SK-N-SH (cell line): ENCODE data around the gene NMT2. TPM values are rescaled to one million over a fixed set of nuclear protein-coding genes. Genes with fewer than 3 reads are reported as not detected.
A peak's percentile ranks its signal among the peaks of the same experiment; 100 is the strongest.

Experiments used
- CTCF ChIA-PET: fragments of 300-600, 350-600 bp; formaldehyde crosslinking; extraction: SDS; loops from one replicate; lab custom pipeline; 2021; lab: Yijun Ruan, JAX
- POLR2A ChIA-PET: fragments of 350-600 bp; sonication (Branson Sonifier 250); formaldehyde crosslinking; extraction: SDS; loops from one replicate; lab custom pipeline; 2020; ENCODE audit warnings: antibody characterized with exemption, inconsistent platforms; lab: Yijun Ruan, JAX
- DNase-seq: peaks from one replicate; pipeline ENCODE4 v3.0.0; 2012
- H2AFZ ChIP-seq: fragments of 200-600 bp; sonication (generic); 2 replicates; pipeline ENCODE4 v1.8.1; 2016; ENCODE audit warnings: antibody characterized with exemption, mild to moderate bottlenecking, low read depth
- H3F3A ChIP-seq: fragments of 200-600 bp; sonication (generic); replicated peaks from 2 replicates; pipeline ENCODE3; 2016; ENCODE audit warnings: antibody characterized with exemption, mild to moderate bottlenecking; ENCODE audit not compliant: insufficient read depth
- H3K27ac ChIP-seq, 2 experiments: fragments of 200-500 bp in 1 of 2; fragments of 200-600 bp in 1 of 2; sonication (Bioruptor generic) in 1 of 2; sonication (generic), shearing (Covaris generic) in 1 of 2; 2 replicates each; pipeline versions ENCODE4 v1.5.1 to v1.6.1; 2014 to 2016; ENCODE audit warnings: low read depth in 2 of 2, inconsistent platforms in 1 of 2, low read length in 1 of 2, mild to moderate bottlenecking in 1 of 2, mixed read lengths in 1 of 2
- H3K27me3 ChIP-seq: fragments of 200-600 bp; sonication (generic), shearing (Covaris generic); 2 replicates; pipeline ENCODE4 v1.6.1; 2016; ENCODE audit warnings: mixed run types; ENCODE audit not compliant: insufficient read depth
- H3K36me3 ChIP-seq, 2 experiments: fragments of 200-500 bp in 1 of 2; fragments of 200-600 bp in 1 of 2; sonication (Bioruptor generic) in 1 of 2; sonication (generic) in 1 of 2; replicated peaks in 1 of 2; 2 replicates each; pipeline versions ENCODE3 to v1.5.1; 2014 to 2016; ENCODE audit warnings: low read length in 1 of 2, mild to moderate bottlenecking in 1 of 2; ENCODE audit not compliant: insufficient read depth in 2 of 2, control insufficient read depth in 1 of 2
- H3K4me1 ChIP-seq, 2 experiments: fragments of 200-500 bp in 1 of 2; fragments of 200-600 bp in 1 of 2; sonication (Bioruptor generic) in 1 of 2; sonication (generic), shearing (Covaris generic) in 1 of 2; 2 replicates each; pipeline versions ENCODE4 v1.5.1 to v1.6.1; 2014 to 2016; ENCODE audit warnings: low read depth in 1 of 2, low read length in 1 of 2, mixed run types in 1 of 2; ENCODE audit not compliant: insufficient read depth in 2 of 2, control insufficient read depth in 1 of 2
- H3K4me2 ChIP-seq: fragments of 200-600 bp; sonication (generic), shearing (Covaris generic); 2 replicates; pipeline ENCODE4 v1.6.1; 2017; ENCODE audit warnings: mixed run types
- H3K4me3 ChIP-seq, 2 experiments: fragments of 200-500 bp in 1 of 2; fragments of 200-600 bp in 1 of 2; sonication (Bioruptor generic) in 1 of 2; sonication (generic), shearing (Covaris generic) in 1 of 2; 2 replicates each; pipeline versions ENCODE4 v1.5.1 to v1.8.1; 2014 to 2016; ENCODE audit warnings: low read depth in 2 of 2, inconsistent platforms in 1 of 2, low read length in 1 of 2, mild to moderate bottlenecking in 1 of 2, mixed read lengths in 1 of 2, moderate library complexity in 1 of 2
- H3K79me2 ChIP-seq: fragments of 200-600 bp; sonication (generic); 2 replicates; pipeline ENCODE4 v1.8.1; 2017; ENCODE audit warnings: mild to moderate bottlenecking; ENCODE audit not compliant: insufficient read depth
- H3K9ac ChIP-seq: fragments of 200-600 bp; sonication (generic); 2 replicates; pipeline ENCODE4 v1.6.1; 2017; ENCODE audit warnings: mixed run types
- H3K9me2 ChIP-seq: fragments of 200-600 bp; sonication (generic); 2 replicates; pipeline ENCODE4 v1.6.1; 2017; ENCODE audit warnings: mixed run types
- H3K9me3 ChIP-seq: fragments of 200-600 bp; sonication (generic); 2 replicates; pipeline ENCODE4 v1.6.1; 2017; ENCODE audit warnings: mixed run types, mild to moderate bottlenecking, moderate library complexity
- H4K20me1 ChIP-seq: fragments of 200-600 bp; sonication (generic); 2 replicates; pipeline ENCODE4 v1.6.1; 2017; ENCODE audit warnings: mild to moderate bottlenecking, mixed run types; ENCODE audit not compliant: insufficient read depth
- CHD2 ChIP-seq: fragments of 150-350 bp; IDR thresholded peaks from 2 replicates; pipeline ENCODE4 v1.6.1; 2018; ENCODE audit warnings: low read length; ENCODE audit not compliant: partially characterized antibody
- CTCF ChIP-seq: fragments of 200-600 bp; sonication (generic); IDR thresholded peaks from 2 replicates; pipeline ENCODE4 v1.6.1; 2017; ENCODE audit warnings: antibody characterized with exemption, mild to moderate bottlenecking, moderate library complexity
- ELF1 ChIP-seq: IDR thresholded peaks from 2 replicates; pipeline ENCODE4 v1.4.0; 2012
- EP300 ChIP-seq, 2 experiments: IDR thresholded peaks; 2 replicates each; pipeline versions ENCODE4 v1.4.0 to v1.6.1; 2012; ENCODE audit warnings: borderline replicate concordance in 1 of 2, low read depth in 1 of 2, low read length in 1 of 2
- EZH2phosphoT487 ChIP-seq: fragments of 200-600 bp; sonication (generic); IDR thresholded peaks from 2 replicates; pipeline ENCODE4 v1.6.1; 2017; ENCODE audit warnings: low read depth, mixed run types, mild to moderate bottlenecking, antibody characterized with exemption, moderate library complexity, borderline replicate concordance
- FOSL2 ChIP-seq: IDR thresholded peaks from 2 replicates; pipeline ENCODE4 v1.4.0; 2012; ENCODE audit warnings: low read depth, mild to moderate bottlenecking, moderate library complexity, borderline replicate concordance
- FOXJ3 ChIP-seq: sonication (generic); formaldehyde crosslinking; IDR thresholded peaks from 2 replicates; pipeline ENCODE4 v1.5.1; 2020; ENCODE audit warnings: mild to moderate bottlenecking, missing genetic modification reagents
- FOXM1 ChIP-seq: IDR thresholded peaks from 2 replicates; pipeline ENCODE4 v1.4.0; 2012; ENCODE audit warnings: low read depth, mild to moderate bottlenecking
- GATA2 ChIP-seq: sonication (generic); formaldehyde crosslinking; IDR thresholded peaks from 2 replicates; pipeline ENCODE4 v1.5.0; 2020; ENCODE audit warnings: mild to moderate bottlenecking, missing genetic modification reagents
- IRF3 ChIP-seq: fragments of 150-350 bp; IDR thresholded peaks from 2 replicates; pipeline ENCODE4 v1.6.1; 2016; ENCODE audit warnings: mild to moderate bottlenecking, low read depth, low read length
- PBX3 ChIP-seq: IDR thresholded peaks from 2 replicates; pipeline ENCODE4; 2012
- RAD21 ChIP-seq: IDR thresholded peaks from 2 replicates; pipeline ENCODE4 v1.6.1; 2012; ENCODE audit warnings: mild to moderate bottlenecking, low read length
- RXRA ChIP-seq: IDR thresholded peaks from 2 replicates; pipeline ENCODE4 v1.4.0; 2012; ENCODE audit warnings: low read depth, mild to moderate bottlenecking, borderline replicate concordance
- SMC3 ChIP-seq: IDR thresholded peaks from 2 replicates; pipeline ENCODE4 v1.6.1; 2012; ENCODE audit warnings: low read depth, low read length, improper control_type of control experiment
- TCF12 ChIP-seq: IDR thresholded peaks from 2 replicates; pipeline ENCODE4 v1.4.0; 2012
- TEAD4 ChIP-seq: IDR thresholded peaks from 2 replicates; pipeline ENCODE4 v1.4.0; 2012; ENCODE audit warnings: mild to moderate bottlenecking, borderline replicate concordance; ENCODE audit not compliant: insufficient read depth
- YY1 ChIP-seq: IDR thresholded peaks from 2 replicates; pipeline ENCODE4 v1.4.0; 2012; ENCODE audit warnings: low read depth, mild to moderate bottlenecking
- WGBS: methylation state at CpG from one replicate; pipeline ENCODE4 v1.1.6; 2017; ENCODE audit warnings: low lambda C conversion rate; 5-methylcytosine and 5-hydroxymethylcytosine counted together
- polyA plus RNA-seq, 3 experiments: library from polyadenylated mRNA; depleted of rRNA; stranded (reverse); fragments of >200 nt; gene quantifications; 2 replicates each; pipeline ENCODE4 v1.2.3, GENCODE V29; 2012

NMT2 gene
- polyA plus RNA-seq, 1 of the 3 experiments (the other 2 are of a cell fraction): 25.9 TPM

- peak overlapping the region in 1 of 2 experiments; percentile 11; a peak in 1 of 4 replicates for H3K27ac ChIP-seq
- WGBS: 52% methylated on average over 8 of the region's 8 CpGs
- no peak overlapping the region for H3K4me2 ChIP-seq
- no peak overlapping the region for H2AFZ ChIP-seq
- H3K9me3 ChIP-seq: no peaks in the 10 kb centered on the region
- peaks cover 40 to 61% of the 10 kb centered on the region in 2 experiments for H3K36me3 ChIP-seq
- H3K9ac ChIP-seq: no peak overlapping the region
- no peaks in the 10 kb centered on the region for H4K20me1 ChIP-seq
- peak overlapping the region in 1 of 2 experiments; percentile 16; a peak in 1 of 4 replicates for H3K4me3 ChIP-seq
- no peaks in the 10 kb centered on the region for H3K27me3 ChIP-seq
- no peaks in the 10 kb centered on the region for H3K4me1 ChIP-seq
- CTCF ChIA-PET: interaction anchor here (0.5 to 2.2 kb wide), 19 partner anchors 8 to 707 kb away, joined by 3 to 12 read pairs (median 3); partner anchors contain the start of genes DCLRE1C, FAM171A1 and RPP38
- DNase-seq: peak; percentile 71
- TF ChIP-seq EP300 (IDR thresholded peaks at IDR 0.05; ENCODE audit: borderline replicate concordance in 1 of 2, low read depth in 1 of 2, low read length in 1 of 2) (no peak), SMC3 (peak; percentile 65), TEAD4 (no peak), FOSL2 (no peak), RXRA (no peak), RAD21 (peak; percentile 81), CTCF (peak; percentile 94), YY1 (no peak)
- peaks cover 14% of the 10 kb centered on the region for H3K79me2 ChIP-seq
- POLR2A ChIA-PET: no interaction called here
- H3F3A ChIP-seq: peaks cover 15% of the 10 kb centered on the region
- H3K9me2 ChIP-seq: no peaks in the 10 kb centered on the region
These were observed 62.0 kb downstream of the NMT2 start for GRCh38 chr10:15106352-15107013.

GRCh38 chr10:15103513-15103912 is 65.0 kb downstream of the NMT2 start:
- Histone ChIP-seq H3K27ac (no peak overlapping the region), H4K20me1 (no peaks in the 10 kb centered on the region), H3K9me2 (no peaks in the 10 kb centered on the region)
- CTCF ChIA-PET: no interaction called here
- TF ChIP-seq EZH2phosphoT487 (no peak), ELF1 (no peak), FOXM1 (no peak), PBX3 (no peak), FOXJ3 (CRISPR knock-in tag) (no peak), CHD2 (no peak), TCF12 (no peak), IRF3 (no peak), GATA2 (CRISPR knock-in tag) (no peak)
- TF ChIP-seq, all 33 proteins: peak for 0
- H3K9me3 ChIP-seq: no peaks in the 10 kb centered on the region
- 96% methylated on average over 9 of the region's 9 CpGs for WGBS
- peaks cover 11% of the 10 kb centered on the region for H3F3A ChIP-seq
- peaks cover 44% of the 10 kb centered on the region for H3K79me2 ChIP-seq
- POLR2A ChIA-PET: no interaction called here
- H3K27me3 ChIP-seq: no peaks in the 10 kb centered on the region
- H3K4me2 ChIP-seq: no peak overlapping the region
- DNase-seq: no peak
- H3K4me3 ChIP-seq: no peak overlapping the region
- H2AFZ ChIP-seq: no peak overlapping the region
- H3K36me3 ChIP-seq: peaks cover 40 to 49% of the 10 kb centered on the region in 2 experiments
- H3K9ac ChIP-seq: no peak overlapping the region
- peaks cover 0 to 4% of the 10 kb centered on the region in 2 experiments; a peak in 2 of 4 replicates for H3K4me1 ChIP-seq
